HPDE6-E6E7 (cell line): ENCODE measurements around the gene FMNL3.
"Not testable (repeated sequence)": the region's sequence is repeated elsewhere in the genome, so short reads cannot be mapped to it uniquely, and the experiment has no call there.

Source experiments
- DNase-seq: peaks from one replicate; pipeline ENCODE4 v3.0.0; 2011; ENCODE audit warnings: missing footprints; ENCODE audit errors: extremely low spot score

The FMNL3 gene

GRCh38 chr12:49632986-49633702 lies 74.1 kb downstream of the FMNL3 start:
- DNase-seq, result no peak

GRCh38 chr12:49632401-49632800 lies 74.8 kb downstream of the FMNL3 start:
- no peak for DNase-seq

- no peak for DNase-seq
Measured at GRCh38 chr12:49631336-49631907, 75.8 kb downstream of the FMNL3 start.

DNA sequence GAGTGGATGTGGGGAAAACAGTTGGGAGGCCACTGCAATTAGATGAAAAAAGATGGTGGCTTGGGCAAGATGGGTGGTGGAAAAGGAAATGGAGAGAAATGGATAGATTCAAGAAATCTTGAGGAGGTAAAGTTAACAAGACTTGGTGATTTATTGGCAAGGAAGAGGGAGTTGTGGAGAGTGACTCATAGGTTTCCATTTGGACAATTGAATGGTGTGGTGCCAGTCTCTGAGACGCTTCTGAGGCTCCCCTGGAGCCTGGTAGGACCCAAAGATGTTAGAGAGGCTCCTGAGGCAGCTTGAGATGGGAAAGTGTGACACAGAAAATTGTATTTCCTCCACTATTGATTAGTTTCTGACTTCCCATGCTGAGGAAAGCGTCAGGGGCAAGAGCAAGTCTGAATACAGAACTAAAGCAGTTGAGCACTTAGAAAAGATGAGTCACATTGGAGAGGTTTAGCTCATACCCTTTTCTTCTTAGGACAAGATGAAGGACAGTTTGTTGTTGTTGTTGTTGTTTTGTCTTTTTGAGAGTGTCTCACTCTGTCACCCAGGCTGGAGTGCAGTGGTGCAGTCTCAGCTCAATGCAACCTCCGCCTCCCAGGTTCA lies 79.3 kb downstream of the FMNL3 start:
- no peak for DNase-seq

DNA sequence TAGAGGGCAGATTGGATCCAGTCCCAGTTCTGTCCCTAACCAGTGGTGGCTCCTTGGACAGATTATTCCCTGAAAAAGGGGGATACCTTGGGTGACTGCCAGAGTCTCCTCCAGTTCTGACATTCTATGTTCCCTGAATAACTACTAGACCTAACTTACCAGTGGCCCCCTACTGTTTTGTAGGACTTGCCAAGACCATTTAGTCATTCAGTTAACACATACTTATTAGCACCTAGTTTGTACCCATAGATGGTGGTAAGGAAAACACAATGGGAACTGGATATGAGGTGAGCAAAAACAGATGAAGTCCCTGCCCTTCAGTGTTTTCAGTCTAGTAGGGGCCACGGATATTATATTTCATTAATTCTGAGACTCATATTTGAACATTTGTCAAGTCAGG lies 80.4 kb downstream of the FMNL3 start:
- no peak for DNase-seq

DNA sequence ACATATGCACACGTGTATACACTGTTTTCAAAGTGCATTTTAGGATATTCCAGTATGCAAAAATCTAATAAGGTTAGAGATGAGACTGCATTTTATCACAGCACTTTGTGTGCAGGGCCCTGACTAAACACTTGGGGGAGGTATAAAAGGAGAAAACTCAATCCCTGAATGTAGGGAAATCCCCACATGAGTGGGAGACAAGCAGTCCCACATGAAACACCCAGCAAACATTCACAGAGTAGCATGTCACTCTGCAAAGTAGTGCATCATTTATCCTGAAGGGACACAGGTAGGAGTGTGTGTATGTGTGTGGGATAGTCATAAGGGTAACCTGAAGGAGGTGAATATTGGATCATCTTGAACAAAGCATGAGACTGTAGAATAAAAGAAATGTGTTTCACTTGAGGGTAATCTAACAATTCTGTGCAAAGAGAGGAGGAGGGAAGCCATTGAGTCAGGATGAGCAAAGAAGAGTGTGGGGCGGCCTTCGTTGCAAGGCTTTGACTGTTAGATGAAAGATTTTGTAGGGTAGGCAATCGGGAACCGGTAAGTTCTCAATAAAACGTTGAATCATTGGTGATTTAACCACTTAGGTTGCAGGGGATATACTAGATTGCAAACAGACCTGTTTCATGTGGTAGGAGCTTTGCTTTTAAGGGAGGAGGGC lies 80.9 kb downstream of the FMNL3 start:
- DNase-seq, result no peak

- DNase-seq, result peak; percentile 67
Measured at GRCh38 chr12:49624921-49625577, 82.2 kb downstream of the FMNL3 start.

GRCh38 chr12:49623142-49623904 lies 83.9 kb downstream of the FMNL3 start, which contains the start of gene PRPF40B:
Gene PRPF40B (plus strand): TSS chr12:49623561. CDS start chr12:49623591, 30 bp downstream.
- DNase-seq, result peak; percentile 79

DNA sequence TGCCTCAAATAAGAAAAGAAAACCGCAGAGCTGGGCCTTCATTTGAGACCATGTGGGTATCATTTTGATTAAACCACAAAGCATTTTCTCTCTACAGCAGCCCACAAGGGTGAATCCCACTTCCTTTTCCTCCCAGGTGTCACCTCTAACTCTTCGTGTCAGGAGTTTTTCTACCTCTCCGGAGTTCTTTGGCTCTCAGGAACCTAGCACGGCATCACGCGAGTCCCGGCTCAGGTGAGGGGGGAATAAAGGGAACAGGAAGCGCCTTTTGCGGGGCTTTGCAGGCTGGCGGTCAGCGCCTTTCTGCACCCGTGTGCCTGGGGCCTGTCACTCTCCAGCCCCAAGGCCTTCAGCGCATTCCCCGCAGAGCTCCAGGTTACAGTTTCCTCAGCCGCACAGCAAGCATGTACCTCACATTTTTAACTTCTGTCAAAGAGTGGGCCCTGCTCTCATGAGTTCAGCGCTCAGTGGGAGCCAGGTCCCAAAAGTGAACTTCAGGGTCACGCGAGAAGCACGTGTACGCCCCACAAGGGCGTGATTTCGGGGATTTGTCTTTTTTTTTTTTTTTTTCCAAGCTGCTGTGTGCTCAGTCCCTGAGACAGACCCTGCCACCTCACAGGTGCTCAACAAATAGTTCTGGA lies 84.6 kb downstream of the FMNL3 start:
- DNase-seq, result no peak

- no peak for DNase-seq
Measured at GRCh38 chr12:49621651-49622500, 85.3 kb downstream of the FMNL3 start.

DNA sequence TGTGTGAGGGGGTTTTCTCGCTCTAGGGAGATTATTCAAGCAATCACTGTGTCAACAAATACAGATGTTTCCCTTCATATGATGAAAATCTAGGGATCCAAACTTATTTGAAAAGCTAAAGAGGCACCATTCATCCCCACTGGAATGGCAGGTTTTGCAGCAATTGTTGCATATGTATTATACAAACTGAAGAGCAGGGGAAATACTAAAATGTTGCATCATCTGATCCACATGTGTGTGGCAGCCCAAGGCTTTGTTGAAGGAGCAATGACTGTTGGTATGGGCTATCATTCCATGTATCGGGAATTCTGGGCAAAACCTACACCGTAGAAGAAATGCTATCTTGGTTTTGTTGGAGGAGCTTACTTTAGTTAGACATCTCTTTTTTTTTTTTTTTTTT lies 87.9 kb downstream of the FMNL3 start:
- no peak for DNase-seq

- DNase-seq, result no peak
Measured at GRCh38 chr12:49618576-49618975, 88.6 kb downstream of the FMNL3 start.

DNA sequence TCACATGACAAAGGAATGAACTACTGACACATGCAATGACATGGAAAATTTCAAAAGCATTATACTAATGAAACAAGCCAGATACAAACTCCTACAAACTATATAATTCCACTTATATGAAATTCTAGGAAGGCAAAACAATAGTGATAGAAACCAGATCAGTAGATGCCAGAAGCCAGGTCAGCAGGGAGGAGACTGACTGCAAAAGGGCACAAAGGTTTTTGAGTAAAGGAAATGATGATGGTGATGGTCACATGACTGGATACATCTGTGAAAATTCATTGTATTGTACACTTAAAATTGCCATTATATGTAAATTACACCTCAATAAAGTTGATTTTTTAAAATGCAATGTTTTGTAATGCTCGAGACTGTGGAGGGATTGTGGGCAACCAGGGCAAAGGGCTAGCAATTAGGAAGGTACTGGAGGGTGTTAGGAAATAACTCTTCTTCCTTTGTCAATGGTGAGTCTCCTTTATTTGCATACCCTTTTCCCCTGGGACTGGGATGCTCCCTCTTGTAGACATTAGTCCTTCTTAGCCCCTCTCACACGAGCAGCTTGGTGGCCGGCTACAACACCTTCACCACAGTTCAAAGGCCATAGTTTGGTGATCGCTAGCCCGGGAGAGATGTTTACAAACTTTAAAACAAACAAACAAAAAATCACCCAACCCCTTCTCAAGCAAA lies 90.5 kb downstream of the FMNL3 start:
- DNase-seq, result no peak

DNA sequence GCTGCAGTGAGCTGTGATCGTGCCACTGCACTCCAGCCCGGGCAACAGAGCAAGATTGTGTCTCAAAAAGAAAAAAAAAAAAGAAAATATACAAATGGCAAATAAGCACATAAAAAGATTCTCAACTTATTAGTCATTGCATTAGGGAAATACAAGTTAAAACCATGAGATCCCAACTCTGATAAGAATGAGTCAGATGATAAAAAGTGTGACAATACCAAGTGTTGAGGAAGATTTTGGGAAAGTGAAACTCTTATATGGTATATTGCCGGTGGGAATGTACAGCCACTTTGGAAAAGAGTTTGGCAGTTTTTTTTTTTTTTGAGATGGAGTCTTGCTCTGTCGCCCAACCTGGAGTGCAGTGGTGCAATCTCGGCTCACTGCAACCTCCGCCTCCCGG lies 91.5 kb downstream of the FMNL3 start:
- DNase-seq, result no peak

GRCh38 chr12:49612210-49612609 lies 95.0 kb downstream of the FMNL3 start:
- DNase-seq, result no peak

DNA sequence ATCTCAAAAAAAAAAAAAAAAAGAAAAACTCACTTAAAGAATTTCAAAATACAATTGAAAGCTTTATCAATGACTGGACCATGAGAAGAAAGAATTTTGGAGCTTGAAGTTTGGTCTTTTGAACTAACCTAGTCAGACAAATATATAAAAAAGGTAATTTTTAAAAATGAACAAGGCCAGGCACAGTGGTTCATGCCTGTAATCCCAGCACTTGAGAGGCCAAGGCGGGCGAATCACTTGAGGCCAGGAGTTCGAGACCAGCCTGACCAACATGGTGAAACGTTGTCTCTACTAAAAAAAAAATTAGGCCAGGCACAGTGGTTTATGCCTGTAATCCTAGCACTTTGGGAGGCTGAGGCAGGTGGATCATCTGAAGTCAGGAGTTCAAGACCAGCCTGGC lies 96.4 kb downstream of the FMNL3 start:
- DNase-seq, result not testable (repeated sequence)

GRCh38 chr12:49609875-49610154 lies 97.4 kb downstream of the FMNL3 start:
- DNase-seq, result no peak

DNA sequence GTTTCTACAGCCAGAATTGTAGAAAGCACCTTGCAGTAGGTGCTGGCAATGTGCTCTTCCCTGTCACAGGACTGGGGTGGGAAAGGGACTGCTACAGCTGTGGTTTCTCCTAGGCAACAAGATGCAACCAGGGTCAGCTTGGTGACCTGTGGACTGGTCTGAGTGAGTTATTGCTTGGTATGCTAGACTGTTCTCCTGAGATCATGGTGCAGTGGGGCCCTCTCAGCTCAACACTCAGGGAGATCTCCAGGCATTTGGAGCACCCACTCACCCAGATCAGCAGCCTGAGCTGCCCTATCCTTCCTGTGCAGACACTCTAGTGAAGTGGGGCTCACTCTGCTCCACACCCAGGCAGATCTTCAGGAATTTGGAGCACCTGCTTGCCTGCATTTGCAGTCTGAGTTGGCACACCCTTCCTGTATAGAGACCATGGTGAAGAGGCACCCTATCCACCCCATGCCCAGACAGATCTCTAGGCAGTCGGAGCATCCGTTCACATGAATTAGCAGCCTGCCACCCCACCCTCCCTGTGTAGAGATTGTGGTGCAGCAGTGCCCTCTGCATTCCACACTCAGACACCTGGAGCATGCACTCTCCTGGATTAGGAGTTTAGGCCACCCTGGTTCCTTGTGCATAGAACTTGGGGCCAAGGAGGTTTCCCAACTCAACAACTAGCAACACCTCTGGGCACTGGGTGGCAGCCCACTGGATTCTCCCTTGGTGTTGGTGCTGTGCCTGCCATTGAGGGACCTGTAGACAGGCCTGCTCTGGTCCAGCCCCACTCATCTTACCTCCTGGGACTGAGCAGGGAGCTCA lies 97.9 kb downstream of the FMNL3 start:
- no peak for DNase-seq

- DNase-seq, result not testable (repeated sequence)
Measured at GRCh38 chr12:49605539-49605938, 101.7 kb downstream of the FMNL3 start, which contains the start of gene FAM186B. Gene FAM186B (minus strand): TSS chr12:49605639. CDS start chr12:49605477, 162 bp downstream.
